HTERT RPE-1 (cell line): ENCODE data around the gene ALOX12.

Experiments used
- in situ Hi-C: fragments of 300-500 bp; cut with MboI; formaldehyde crosslinking; loops from 4 replicates; pipeline ENCODE4 v1.14.3; 2020; ENCODE audit warnings: low sequenced_read_pairs

ALOX12 gene

GRCh38 chr17:7021993-7022778 is 26.3 kb downstream of the ALOX12 start:
- in situ Hi-C loops: no loop called here

DNA sequence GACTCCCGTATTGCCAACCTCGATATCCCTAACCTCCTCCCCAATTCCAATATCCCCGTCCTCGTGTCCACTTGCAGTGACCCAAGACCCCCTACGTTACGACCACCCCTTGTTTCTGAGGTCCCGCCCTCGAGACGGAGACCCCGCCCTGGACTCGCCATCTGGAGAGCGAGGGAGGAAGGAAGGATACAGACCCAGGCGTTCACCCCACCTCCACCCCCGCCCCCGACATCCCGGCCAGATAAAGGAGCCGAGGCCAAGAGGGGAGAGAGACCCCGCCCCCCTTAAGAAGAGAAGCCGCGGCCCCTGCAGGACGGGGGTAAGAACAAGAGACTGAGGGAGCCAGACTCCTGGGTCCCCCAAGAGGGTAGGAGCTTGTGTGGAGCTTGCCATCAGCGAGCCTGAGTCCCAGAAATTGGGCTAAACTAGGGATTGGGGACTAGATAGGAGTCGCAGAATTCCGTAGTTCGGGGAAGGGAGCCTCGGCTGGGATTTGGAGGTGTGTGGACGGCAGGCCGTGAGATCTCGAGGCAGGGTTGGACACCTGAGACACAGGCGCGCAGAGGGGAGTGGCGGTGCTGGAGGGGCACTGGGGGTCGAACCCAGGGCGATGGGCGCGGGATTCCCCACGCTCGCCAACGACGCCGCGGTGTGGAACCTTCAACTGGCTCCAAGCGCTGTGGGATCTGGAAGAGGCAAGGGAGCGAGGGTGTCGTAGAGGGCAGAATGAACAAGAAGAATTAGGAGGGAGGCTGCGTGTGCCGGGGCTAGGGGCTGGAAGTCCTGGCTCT is 27.1 kb downstream of the ALOX12 start, which contains the start of gene BCL6B:
BCL6B (plus strand) TSS at position 270 of the 791 bp plus-strand sequence. CDS start 622 bp downstream, outside the sequence.
- in situ Hi-C loops: no loop called here

DNA sequence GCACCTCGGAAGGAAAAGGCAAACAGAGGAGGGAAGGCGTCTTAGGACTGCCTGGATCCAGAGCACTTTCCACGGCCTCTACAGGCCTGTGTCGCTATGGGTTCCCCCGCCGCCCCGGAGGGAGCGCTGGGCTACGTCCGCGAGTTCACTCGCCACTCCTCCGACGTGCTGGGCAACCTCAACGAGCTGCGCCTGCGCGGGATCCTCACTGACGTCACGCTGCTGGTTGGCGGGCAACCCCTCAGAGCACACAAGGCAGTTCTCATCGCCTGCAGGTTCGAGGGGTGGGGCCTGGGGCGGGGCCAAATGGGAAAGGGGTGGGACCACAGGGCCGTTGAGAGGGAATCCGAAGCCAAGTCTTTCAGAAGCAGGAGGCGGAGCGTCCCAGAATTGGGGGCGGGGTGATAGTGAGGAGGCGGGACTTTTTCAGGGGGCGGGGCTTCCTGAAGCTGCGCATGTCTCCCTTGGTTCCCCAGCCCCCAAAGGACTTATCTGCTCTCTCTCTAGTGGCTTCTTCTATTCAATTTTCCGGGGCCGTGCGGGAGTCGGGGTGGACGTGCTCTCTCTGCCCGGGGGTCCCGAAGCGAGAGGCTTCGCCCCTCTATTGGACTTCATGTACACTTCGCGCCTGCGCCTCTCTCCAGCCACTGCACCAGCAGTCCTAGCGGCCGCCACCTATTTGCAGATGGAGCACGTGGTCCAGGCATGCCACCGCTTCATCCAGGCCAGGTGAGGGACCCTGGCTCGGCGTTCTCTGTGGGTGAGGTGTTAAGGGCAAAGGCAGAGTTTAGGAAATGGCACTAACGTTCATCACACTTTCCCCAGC is 27.9 kb downstream of the ALOX12 start:
- in situ Hi-C loops: no loop called here

DNA sequence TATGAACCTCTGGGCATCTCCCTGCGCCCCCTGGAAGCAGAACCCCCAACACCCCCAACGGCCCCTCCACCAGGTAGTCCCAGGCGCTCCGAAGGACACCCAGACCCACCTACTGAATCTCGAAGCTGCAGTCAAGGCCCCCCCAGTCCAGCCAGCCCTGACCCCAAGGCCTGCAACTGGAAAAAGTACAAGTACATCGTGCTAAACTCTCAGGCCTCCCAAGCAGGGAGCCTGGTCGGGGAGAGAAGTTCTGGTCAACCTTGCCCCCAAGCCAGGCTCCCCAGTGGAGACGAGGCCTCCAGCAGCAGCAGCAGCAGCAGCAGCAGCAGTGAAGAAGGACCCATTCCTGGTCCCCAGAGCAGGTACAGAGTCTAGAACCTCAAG is 28.5 kb downstream of the ALOX12 start:
- in situ Hi-C loops: no loop called here

- in situ Hi-C loops: no loop called here
Measured at GRCh38 chr17:7025245-7025644, 29.4 kb downstream of the ALOX12 start.

- in situ Hi-C loops: no loop called here
Measured at GRCh38 chr17:7026471-7027115, 30.7 kb downstream of the ALOX12 start.

DNA sequence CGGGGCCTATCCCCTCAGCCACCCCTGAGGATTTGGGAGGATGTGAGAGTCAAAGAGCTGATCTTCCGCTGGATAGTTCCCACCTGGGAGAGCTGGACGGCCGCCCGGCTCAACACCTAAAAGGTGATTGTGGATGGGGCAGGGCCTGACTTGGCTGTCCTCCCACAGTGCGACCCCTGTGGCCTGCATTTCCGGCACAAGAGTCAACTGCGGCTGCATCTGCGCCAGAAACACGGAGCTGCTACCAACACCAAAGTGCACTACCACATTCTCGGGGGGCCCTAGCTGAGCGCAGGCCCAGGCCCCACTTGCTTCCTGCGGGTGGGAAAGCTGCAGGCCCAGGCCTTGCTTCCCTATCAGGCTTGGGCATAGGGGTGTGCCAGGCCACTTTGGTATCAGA is 31.5 kb downstream of the ALOX12 start:
- in situ Hi-C loops: no loop called here

DNA sequence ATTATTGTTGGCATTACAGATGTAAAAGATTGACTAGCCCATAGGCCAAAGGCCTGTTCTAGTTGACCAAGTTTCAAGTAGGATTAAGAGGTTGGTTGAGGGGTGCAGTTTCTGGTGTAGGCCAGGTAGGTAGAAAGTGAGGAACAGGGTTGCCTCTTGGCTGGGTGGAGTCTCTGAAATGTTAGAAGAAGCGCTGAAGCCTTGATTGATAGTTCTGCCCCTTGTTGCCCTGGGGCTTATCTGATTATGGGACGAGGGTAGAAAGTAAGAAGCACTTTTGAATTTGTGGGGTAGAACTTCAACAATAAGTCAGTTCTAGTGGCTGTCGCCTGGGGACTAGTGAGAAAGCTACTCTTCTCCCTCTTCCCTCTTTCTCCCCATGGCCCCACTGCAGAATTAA is 33.2 kb downstream of the ALOX12 start:
- in situ Hi-C loops: no loop called here

DNA sequence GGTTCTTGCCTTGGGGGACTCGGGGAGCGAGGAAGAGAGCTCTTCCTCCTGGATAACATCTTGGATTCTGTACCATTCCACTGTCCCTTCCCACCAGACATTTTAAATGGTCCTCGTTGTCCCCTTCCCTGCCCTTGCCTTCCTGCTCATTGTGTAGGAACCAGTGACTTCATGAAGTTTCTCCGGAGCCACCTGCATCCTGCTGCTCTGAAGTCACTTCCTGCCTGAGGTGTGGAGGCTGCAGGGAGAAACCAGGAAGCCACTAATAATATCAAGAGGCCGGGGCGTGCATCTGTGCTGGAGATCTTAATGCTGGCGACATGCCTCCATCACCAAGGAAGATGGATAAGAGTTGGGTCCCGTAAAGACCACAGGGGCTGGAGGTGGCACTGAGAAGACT is 33.8 kb downstream of the ALOX12 start:
- in situ Hi-C loops: no loop called here

DNA sequence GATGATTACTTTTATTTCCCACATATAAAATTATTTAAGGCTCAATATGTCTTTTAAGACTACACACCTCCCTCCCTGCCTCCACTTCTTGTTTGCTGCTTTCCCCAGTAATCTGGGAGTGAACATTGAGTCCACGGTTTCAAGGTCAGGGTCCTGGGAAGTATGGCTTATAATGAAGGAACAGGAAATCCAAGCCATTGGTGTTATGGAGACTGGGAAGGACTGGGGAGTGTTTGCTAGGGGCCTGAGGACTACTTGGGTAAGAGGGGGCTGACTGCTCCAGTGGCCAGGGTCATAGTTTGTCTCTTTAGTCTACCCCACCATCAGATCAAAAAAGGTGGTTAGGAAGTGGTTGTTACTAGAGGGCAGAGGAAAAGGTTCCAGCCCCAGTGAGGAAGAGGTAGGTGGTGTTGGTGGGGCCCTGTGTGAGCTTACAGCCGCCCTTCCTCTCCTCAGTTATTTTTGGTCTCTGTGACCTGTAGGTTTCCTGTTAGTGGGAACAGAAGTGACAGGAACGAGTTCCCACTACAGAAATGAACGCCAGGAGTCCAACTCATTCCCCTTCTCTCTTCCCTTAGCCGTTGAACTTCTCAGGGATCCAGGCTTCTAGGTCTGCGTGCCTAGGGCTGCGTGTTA is 39.2 kb downstream of the ALOX12 start:
- in situ Hi-C loops: no loop called here

DNA sequence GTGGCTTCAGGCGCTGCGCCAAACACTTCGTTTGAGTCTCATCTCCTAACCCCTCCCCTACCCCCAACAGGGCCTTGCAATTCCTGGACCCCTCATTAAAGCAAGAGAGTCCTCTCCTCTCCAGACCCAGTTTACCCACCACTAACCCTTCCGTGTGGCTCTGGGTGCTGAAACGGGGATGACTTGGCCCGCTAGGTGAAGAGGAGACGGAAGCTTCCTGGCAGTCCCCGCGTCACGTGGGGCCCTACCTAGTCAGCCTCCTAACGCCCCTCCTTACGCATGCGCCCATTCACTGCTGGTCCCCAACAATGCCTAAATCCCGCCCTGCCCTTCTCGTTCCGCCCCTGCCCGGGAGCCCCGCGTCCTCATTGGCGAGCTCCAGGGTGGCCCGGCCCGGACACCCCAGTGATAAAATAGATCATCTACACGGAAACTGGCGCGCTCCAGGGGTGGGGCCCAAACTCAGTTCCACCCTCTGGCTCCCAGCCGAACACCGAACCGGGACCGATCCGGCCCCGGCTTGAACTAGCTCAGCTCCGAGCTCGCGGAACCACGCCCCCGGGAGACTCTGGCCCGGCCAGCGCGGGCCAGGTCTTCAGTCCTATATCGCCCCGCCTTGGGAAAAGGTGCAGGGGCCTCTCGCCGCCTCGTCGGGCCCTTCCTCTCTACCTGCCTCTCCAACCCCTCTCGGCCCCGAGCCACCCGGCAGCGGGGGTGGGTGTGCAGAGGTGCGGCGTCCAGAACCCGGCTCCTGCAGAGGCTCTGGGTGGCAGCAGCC is 39.9 kb downstream of the ALOX12 start, which contains the start of gene SLC16A13:
SLC16A13 (plus strand) TSS at position 425 of the 778 bp plus-strand sequence. CDS start 368 bp downstream, outside the sequence.
- in situ Hi-C loops: no loop called here

- in situ Hi-C loops: no loop called here
Measured at GRCh38 chr17:7038025-7038862, 42.4 kb downstream of the ALOX12 start.

GRCh38 chr17:7039832-7040231 is 44.0 kb downstream of the ALOX12 start:
- in situ Hi-C loops: no loop called here

GRCh38 chr17:7041607-7042500 is 46.0 kb downstream of the ALOX12 start:
- in situ Hi-C loops: no loop called here

GRCh38 chr17:7042501-7043181 is 46.8 kb downstream of the ALOX12 start:
- in situ Hi-C loops: no loop called here

GRCh38 chr17:7043182-7043496 is 47.3 kb downstream of the ALOX12 start:
- in situ Hi-C loops: no loop called here
